Measurements from ENCODE around the gene INS. TPM values are rescaled to one million over a fixed set of nuclear protein-coding genes. Genes with fewer than 3 reads are reported as not detected.
A peak's percentile ranks its signal among the peaks of the same experiment; 100 is the strongest.

The INS gene
- polyA plus RNA-seq, 1 experiment: not detected

GRCh38 chr11:2154195-2154585, 6.8 kb downstream of the INS start:
- no peak for TF ChIP-seq CTCF (IDR thresholded peaks at IDR 0.05; ENCODE audit: insufficient read depth, low read depth, low read length)
- Histone ChIP-seq H3K36me3 (ENCODE audit: control insufficient read depth, insufficient read depth, low read length) (no peaks in the 10 kb centered on the region), H3K4me3 (ENCODE audit: low read depth, low read length) (no peak overlapping the region), H3K27me3 (ENCODE audit: control insufficient read depth, insufficient read depth, low read length) (peaks cover 6% of the 10 kb centered on the region)
- DNase-seq (ENCODE audit: low read depth): no peak
- ChIA-PET POLR2A (interaction anchor here (0.6 kb wide), 1 partner anchor 223 kb away, joined by 3 read pairs; no protein-coding TSS in a partner anchor), CTCF (interaction anchor here (1.2 to 21.8 kb wide), 10 partner anchors 9 to 501 kb away, joined by 3 to 1066 read pairs (median 60); partner anchors contain the start of genes IGF2 and SYT8)

- ChIA-PET POLR2A (interaction anchor here (0.6 kb wide), 1 partner anchor 224 kb away, joined by 3 read pairs; no protein-coding TSS in a partner anchor), CTCF (interaction anchor here (1.2 to 21.8 kb wide), 15 partner anchors 9 to 501 kb away, joined by 3 to 1066 read pairs (median 45); partner anchors contain the start of genes IGF2 and SYT8)
- H3K27me3 ChIP-seq (ENCODE audit: control insufficient read depth, insufficient read depth, low read length): peaks cover 6% of the 10 kb centered on the region
- no peak overlapping the region for H3K4me3 ChIP-seq (ENCODE audit: low read depth, low read length)
- TF ChIP-seq CTCF (IDR thresholded peaks at IDR 0.05; ENCODE audit: insufficient read depth, low read depth, low read length): no peak
- H3K36me3 ChIP-seq (ENCODE audit: control insufficient read depth, insufficient read depth, low read length): no peaks in the 10 kb centered on the region
- DNase-seq (ENCODE audit: low read depth): no peak
Measured at GRCh38 chr11:2153581-2154194, 7.3 kb downstream of the INS start.

GRCh38 chr11:2151500-2152257, 9.3 kb downstream of the INS start:
- Histone ChIP-seq H3K4me3 (ENCODE audit: low read depth, low read length) (no peak overlapping the region), H3K27me3 (ENCODE audit: control insufficient read depth, insufficient read depth, low read length) (peaks cover 11% of the 10 kb centered on the region), H3K36me3 (ENCODE audit: control insufficient read depth, insufficient read depth, low read length) (no peaks in the 10 kb centered on the region)
- POLR2A ChIA-PET: no interaction called here
- TF ChIP-seq CTCF (IDR thresholded peaks at IDR 0.05; ENCODE audit: insufficient read depth, low read depth, low read length): peak; percentile 76
- DNase-seq (ENCODE audit: low read depth): no peak
- CTCF ChIA-PET: interaction anchor here (0.6 to 21.8 kb wide), 76 partner anchors 11 to 512 kb away, joined by 3 to 1066 read pairs (median 5); partner anchors contain the start of genes IGF2, INS, SYT8 and TNNI2

GRCh38 chr11:2149864-2150847, 10.9 kb downstream of the INS start:
- peak; percentile 63 for TF ChIP-seq CTCF (IDR thresholded peaks at IDR 0.05; ENCODE audit: insufficient read depth, low read depth, low read length)
- no peaks in the 10 kb centered on the region for H3K36me3 ChIP-seq (ENCODE audit: control insufficient read depth, insufficient read depth, low read length)
- H3K4me3 ChIP-seq (ENCODE audit: low read depth, low read length): no peak overlapping the region
- H3K27me3 ChIP-seq (ENCODE audit: control insufficient read depth, insufficient read depth, low read length): peaks cover 18% of the 10 kb centered on the region
- POLR2A ChIA-PET: interaction anchor here (0.6 kb wide), 2 partner anchors 13 to 118 kb away, joined by 3 read pairs; no protein-coding TSS in a partner anchor
- no peak for DNase-seq (ENCODE audit: low read depth)
- CTCF ChIA-PET: interaction anchor here (0.9 to 21.8 kb wide), 43 partner anchors 9 to 500 kb away, joined by 3 to 1066 read pairs (median 9); partner anchors contain the start of genes IGF2, INS, SYT8 and TNNI2
